ENCODE results near the gene KRTAP4-4.

DNA sequence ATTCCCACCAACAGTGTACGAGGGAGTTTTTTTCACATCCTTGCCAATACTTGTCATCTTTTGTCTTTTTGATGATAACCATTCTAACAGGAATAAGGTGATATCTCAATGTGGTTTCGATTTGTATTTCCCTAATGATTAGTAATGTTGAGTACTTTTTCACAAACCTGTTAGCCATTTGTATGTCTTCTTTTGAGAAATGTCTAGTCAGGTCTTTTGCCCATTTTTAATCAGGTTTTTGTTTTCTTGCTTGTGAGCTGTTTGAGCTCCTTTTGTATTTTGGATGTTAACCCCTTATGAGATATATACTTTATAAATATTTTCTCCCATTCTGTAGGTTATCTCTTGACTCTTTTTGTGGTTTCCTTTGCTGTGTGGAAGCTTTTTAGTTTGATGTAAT lies 9.0 kb downstream of the KRTAP4-4 start:
- TF ChIP-seq, protein P1, sequence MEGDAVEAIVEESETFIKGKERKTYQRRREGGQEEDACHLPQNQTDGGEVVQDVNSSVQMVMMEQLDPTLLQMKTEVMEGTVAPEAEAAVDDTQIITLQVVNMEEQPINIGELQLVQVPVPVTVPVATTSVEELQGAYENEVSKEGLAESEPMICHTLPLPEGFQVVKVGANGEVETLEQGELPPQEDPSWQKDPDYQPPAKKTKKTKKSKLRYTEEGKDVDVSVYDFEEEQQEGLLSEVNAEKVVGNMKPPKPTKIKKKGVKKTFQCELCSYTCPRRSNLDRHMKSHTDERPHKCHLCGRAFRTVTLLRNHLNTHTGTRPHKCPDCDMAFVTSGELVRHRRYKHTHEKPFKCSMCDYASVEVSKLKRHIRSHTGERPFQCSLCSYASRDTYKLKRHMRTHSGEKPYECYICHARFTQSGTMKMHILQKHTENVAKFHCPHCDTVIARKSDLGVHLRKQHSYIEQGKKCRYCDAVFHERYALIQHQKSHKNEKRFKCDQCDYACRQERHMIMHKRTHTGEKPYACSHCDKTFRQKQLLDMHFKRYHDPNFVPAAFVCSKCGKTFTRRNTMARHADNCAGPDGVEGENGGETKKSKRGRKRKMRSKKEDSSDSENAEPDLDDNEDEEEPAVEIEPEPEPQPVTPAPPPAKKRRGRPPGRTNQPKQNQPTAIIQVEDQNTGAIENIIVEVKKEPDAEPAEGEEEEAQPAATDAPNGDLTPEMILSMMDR (IDR thresholded peaks at IDR 0.05) = no peak
- no peak for TF ChIP-seq POLR2A (IDR thresholded peaks at IDR 0.05)

All from testis (tissue), 2 donors.